Measurements from ENCODE around the gene URM1.

DNA sequence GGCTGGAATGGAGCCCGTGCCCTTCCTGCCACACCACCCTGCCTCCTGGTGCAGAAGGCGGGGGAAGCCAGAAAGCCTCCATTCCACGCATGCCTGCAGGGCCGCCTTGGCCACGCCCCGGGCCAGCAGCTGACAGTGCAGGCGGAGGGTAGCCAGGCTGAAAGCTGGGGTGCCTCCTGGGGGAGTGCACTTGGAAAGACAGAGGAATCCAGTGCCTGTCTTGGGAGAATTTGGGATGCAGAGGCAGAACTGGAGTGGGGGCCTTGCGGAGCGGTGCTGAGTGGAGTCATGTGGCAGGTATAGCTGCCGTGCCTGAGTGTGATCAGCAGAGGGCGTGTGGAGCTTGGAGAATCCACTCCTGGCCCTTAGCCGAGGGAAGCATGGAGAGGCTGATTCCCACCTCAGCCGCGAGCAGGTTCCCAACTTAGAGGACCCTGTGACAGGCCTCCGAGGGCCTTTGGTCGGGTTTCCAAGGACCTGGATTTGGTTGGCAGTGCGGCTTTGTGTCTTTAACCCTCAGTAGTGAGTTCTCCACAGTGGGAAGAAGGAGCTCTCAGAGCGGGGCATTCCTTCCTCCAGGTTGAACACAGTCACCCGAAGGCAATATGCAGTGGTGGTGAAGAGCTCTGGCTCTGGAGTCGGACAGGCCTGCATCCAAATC is 9.1 kb upstream of the URM1 start:
- TF ChIP-seq CTCF (conservative IDR thresholded peaks at IDR 0.05; ENCODE audit: low read depth, low read length) (peak; percentile 95), EZH2 (IDR thresholded peaks at IDR 0.05; ENCODE audit: borderline replicate concordance, low read depth, low read length, poor library complexity, severe bottlenecking) (no peak)

Data from A673 (cell line).